Activated T-cell treated with anti-CD3 and anti-CD28 coated beads, Interleukin-2, amount 50 U/mL, for 1 hour (primary cell): ENCODE data around the gene CDH13.

ENCODE experiments used
- DNase-seq: peaks from one replicate; pipeline ENCODE4 v3.0.0-alpha.2; 2020

Gene CDH13

GRCh38 chr16:83070416-83071209 is 443.8 kb downstream of the CDH13 start:
- DNase-seq, result no peak

GRCh38 chr16:83075956-83076355 is 449.2 kb downstream of the CDH13 start:
- DNase-seq, result no peak

GRCh38 chr16:83083361-83083760 is 456.6 kb downstream of the CDH13 start:
- DNase-seq, result no peak

DNA sequence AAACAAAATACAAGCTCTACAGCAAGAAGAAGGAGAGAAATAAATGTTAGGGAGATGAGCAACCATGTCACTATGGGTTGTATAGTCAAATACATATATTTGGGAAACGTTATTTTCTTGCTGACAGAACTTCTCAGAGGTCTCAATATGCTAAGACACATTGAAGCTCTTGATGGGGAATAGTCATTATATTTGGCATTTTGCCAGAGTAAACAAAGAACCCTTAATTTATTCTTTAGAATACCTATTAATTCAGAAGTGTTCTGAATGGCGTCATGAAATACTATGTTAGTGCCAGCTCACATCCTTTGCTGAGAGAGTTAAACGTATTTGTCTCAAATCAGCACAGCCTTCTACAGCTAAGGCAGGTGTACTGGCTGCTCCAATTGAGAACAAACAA is 458.9 kb downstream of the CDH13 start:
- DNase-seq, result no peak

- no peak for DNase-seq
These were observed 469.3 kb downstream of the CDH13 start for GRCh38 chr16:83095941-83096692.

- no peak for DNase-seq
These were observed 471.8 kb downstream of the CDH13 start for GRCh38 chr16:83098536-83098935.

DNA sequence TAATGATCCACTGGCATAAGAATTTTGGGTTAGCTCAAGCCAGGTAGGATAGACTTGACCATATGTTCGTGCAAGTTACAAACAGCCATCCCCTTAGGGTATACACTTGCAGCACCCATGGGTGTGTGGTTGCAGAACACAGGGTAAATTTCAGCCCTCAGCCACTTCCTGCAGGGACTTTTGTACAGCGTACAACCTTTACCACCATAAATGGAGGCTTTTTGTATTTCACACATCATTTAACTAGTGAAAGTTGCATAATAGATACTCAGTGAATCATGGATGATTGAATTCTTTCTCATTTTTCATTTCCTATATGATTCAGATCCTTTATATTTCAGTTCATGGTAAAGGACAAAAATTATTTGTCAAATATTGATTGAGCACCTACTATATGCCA is 473.9 kb downstream of the CDH13 start:
- no peak for DNase-seq

GRCh38 chr16:83102336-83102735 is 475.6 kb downstream of the CDH13 start:
- DNase-seq, result no peak

- no peak for DNase-seq
These were observed 478.7 kb downstream of the CDH13 start for GRCh38 chr16:83105279-83106077.

DNA sequence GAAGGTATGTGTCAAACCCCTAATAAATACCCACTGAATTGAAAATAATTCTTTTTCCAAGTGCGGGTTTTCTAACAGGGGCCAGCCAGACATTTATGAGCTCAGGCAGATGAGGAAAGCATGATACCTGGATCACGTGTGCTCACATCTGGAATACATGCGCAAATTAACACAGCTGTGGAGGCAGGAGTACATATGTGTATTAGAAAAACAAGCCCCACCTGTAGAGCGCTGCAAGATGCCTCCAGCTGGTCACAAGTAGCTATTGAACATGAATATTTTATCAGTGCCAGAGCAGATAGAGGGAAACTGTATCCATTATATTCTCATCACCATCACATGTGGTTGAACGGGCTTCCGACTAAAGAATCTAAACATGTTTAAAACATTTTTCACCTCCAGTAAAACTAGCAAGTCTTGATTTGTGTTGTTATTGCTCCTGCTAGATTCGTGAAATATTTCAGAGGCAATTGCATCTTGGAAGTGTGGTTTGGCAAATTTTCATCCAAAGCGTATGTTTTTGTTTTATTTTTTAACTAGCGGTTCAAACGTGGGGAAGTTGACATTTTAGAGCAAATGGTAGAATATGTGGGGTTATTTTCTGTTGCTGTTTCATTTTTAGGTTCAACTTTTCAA is 482.8 kb downstream of the CDH13 start:
- no peak for DNase-seq

- no peak for DNase-seq
These were observed 483.5 kb downstream of the CDH13 start for GRCh38 chr16:83110269-83110668.

- no peak for DNase-seq
These were observed 486.5 kb downstream of the CDH13 start for GRCh38 chr16:83113317-83113716.

- DNase-seq, result no peak
These were observed 487.0 kb downstream of the CDH13 start for GRCh38 chr16:83113811-83114210.

- no peak for DNase-seq
These were observed 488.9 kb downstream of the CDH13 start for GRCh38 chr16:83115491-83116232.

- DNase-seq, result no peak
These were observed 489.6 kb downstream of the CDH13 start for GRCh38 chr16:83116274-83116892.

- DNase-seq, result no peak
These were observed 491.0 kb downstream of the CDH13 start for GRCh38 chr16:83117810-83118209.

DNA sequence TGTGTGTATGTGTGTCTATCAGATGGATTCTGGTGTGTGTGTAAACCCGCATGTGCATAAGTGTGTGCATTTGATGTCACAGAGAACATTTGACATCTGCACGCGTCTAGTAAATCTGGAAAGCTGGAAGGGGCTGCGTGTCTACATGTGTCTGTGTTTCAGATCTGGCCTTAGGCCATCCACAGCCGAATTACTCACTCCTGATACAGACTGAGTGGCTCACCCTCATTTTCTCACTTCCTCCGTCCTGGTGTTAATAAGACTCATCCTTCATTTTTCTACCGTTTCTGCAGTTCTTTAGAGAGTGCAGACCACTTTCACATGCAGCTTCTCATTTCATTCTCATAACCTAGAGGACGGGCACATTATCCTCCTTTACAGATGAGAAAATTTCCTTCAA is 491.6 kb downstream of the CDH13 start:
- no peak for DNase-seq

DNA sequence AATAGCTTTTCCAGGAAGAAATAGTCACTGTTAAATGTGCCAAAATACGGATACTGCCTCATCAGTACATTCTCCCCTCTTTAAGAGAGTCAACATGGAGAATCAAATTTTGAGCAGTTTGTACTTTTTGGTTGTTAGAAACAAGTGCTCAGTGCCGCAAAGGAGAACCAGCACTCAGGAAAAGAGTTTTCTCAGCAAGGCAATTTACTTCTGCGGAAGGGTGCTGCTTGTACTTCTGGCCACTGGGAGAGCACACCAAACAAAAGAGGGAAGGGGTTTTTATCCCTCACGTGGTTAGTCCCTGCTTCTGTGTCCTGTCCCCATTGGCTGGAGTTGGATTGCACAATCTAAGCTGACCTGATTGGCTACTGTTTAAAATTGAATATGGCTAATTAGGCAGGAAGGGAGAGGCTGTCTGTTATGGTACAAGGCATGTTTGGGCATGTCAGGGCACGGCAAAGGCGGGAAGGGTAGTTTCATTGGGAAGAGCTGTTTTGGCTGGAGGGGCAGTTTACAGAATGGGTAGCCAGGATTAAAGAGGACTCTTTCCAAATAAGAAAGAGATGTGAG is 499.3 kb downstream of the CDH13 start:
- DNase-seq, result no peak

GRCh38 chr16:83128041-83128440 is 501.3 kb downstream of the CDH13 start:
- DNase-seq, result no peak

DNA sequence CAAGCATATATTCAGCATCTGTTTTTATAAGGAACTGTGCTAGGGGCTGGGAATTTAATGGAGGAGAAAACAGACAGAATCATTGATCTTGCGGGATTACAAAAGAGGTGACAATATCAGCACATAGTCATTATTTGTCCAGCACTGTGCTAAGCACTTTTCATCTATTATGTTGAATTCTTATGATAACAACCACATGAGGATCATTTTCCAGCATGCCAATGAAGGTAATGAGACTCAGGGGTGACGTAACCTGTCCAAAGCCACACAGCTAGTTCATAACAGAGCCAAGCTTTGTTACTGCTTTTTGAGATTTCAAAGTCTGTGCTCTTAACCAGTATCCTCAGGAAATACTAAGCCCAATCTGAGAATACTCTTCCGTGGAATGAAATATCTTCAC is 503.3 kb downstream of the CDH13 start:
- no peak for DNase-seq

DNA sequence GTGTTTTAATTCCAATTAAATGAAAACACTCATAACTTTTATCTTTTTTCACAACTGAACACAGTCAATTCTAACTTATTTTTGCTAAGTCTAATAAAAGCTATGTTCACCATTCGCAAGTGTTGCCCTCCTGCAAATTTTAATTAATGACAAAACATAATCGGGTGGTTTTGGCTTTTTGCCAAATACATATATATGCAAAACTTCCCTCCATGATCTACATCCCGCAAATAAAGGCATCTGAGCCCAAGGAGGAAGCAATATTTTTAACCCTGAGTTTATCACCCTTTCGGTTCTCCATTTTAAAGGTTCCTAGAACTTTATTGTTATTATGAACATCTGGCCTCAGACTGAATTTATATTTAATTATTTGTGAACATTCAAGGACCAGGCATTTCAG is 507.9 kb downstream of the CDH13 start:
- DNase-seq, result no peak

DNA sequence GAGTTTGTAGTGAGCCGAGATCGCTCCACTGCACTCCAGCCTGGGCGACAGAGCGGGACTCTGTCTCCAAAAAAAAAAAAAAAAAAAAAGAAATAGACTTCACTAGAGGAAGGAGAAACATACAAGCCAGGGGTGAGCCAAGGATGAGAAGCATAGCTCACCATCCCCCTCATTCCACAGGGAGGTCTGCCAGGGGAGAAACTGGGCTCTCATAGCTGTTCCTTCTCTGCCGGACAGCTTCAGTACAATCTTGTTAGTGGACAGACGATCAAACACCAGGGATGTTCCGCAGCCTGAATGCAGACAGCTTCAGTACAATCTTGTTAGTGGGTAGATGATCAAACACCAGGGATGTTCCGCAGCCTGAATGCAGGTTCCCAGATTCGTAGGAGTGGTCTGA is 509.6 kb downstream of the CDH13 start:
- no peak for DNase-seq
